ENCODE results near the gene SOX1. TPM values are rescaled to one million over a fixed set of nuclear protein-coding genes. Genes with fewer than 3 reads are reported as not detected.

The SOX1 gene
- total and polyA plus RNA-seq, 10 of the 15 experiments (the other 5 are each of a cell fraction or from before 2014, with no cell fraction given) = not detected

DNA sequence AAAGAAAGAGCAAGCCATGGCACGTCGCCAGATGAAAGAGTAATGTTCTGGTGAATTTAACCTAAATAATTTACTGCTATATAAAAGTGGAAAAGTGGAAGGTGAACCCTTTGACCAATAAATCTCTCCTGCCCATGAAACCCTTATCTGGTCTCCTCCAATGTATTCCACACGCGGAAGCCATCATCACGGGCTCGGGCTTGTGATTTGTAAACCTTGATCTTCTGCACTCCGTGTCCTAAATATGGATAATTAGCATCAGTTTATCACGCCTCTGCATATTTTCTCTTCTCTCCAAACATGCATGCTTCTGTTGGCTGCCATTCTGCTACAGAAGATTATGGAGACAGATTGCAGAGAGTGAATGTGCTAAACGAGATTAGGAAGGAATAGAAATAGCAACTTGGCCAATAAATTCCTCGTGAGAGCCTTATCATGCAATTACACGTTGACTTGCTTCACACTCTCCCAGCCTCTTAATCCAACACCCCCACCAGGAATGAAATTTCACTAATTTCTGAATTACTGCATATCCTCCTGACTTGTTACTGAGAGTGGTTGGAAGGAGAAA is 34.5 kb downstream of the SOX1 start (continued):
- TF ChIP-seq BHLHE40 (IDR thresholded peaks at IDR 0.05; ENCODE audit: borderline replicate concordance in 1 of 2, low read depth in 2 of 2, low read length in 1 of 2) (no peak), MTA3 (IDR thresholded peaks at IDR 0.05; ENCODE audit: borderline replicate concordance, low read length) (no peak)

DNA sequence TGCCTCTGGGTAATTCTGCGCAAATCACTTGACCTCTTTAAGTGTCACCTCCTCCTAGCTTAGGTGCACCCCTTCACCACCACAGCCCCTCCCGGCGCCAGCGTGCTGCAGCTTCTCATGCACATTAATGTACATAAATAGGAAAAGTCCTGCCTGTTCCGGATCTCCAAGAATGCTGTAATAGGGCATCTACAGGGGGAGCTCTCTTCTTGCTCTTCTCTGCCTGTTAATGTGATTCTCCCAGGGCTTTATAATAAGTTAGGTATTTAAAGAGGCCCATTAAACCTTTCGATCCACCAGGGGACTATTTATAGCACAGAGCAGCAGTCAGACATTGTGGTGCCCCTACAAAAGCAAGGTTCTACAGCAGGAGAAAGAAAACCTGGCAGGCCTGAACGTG is 35.3 kb downstream of the SOX1 start:
- ATAC-seq = no peak

DNA sequence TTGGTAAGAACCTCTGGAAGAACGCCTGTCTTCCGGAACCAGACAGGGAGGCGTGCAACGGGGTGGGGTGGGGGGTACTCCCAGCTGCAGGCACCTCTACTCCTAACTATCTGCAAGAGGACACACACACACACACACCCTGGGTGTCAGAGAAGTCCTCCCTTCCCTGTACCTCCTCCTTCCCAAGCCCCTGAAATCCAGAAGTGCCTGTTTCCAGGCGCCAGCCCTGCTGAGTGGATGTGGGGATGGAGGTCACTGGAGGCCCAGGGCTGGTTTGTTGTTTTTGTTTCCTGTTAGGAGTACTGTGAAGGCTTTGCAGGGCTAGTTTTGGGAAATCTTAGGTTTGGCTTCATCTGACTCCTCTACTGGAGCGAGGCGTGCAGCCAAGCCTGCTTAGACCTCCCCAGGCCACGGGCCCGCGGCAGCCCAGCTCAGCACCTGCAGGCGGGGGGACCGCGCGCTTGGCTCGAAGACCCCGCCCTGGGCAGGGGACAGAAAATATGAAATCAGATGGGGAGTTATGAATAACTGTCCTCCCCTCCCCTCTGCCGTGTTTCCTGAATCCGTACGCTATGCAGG is 36.4 kb downstream of the SOX1 start:
- ATAC-seq (no peak), DNase-seq (ENCODE audit: low read depth, low spot score) (no peak), FAIRE-seq (no peak)
- intact Hi-C loops (cut with micrococcal nuclease; ENCODE audit: unreplicated experiment) = no loop called here
- SMC1A ChIA-PET (ENCODE audit: uncharacterized antibody, unreplicated experiment) = no interaction called here
- Histone ChIP-seq H3K36me3 (ENCODE audit: control insufficient read depth in 2 of 2, insufficient read depth in 2 of 2, low read length in 1 of 2) (no peaks in the 10 kb centered on the region), H2AFZ (ENCODE audit: control insufficient read depth, low read depth, low read length) (no peak overlapping the region), H3K4me3 (no peak overlapping the region), H3K27me3 (replicated peaks in 1 of 2; ENCODE audit: control insufficient read depth in 2 of 2, insufficient read depth in 2 of 2, low read length in 1 of 2) (no peaks in the 10 kb centered on the region), H3K9me3 (replicated peaks; ENCODE audit: control insufficient read depth, insufficient read depth, low read length) (no peaks in the 10 kb centered on the region; the same call in 2 of the 3 replicates), H4K20me1 (ENCODE audit: control insufficient read depth, insufficient read depth) (no peaks in the 10 kb centered on the region), H3K27ac (ENCODE audit: control insufficient read depth, insufficient read depth) (no peak overlapping the region), H3K4me1 (ENCODE audit: control insufficient read depth, insufficient read depth, low read length) (no peaks in the 10 kb centered on the region), H3K9ac (ENCODE audit: control insufficient read depth, insufficient read depth, low read length) (no peak overlapping the region), H3K4me2 (ENCODE audit: control insufficient read depth, insufficient read depth) (no peak overlapping the region), H3K79me2 (ENCODE audit: control insufficient read depth, insufficient read depth, low read length) (no peaks in the 10 kb centered on the region)
- BruUV-seq (replicated peaks) = no TSS peak
- in situ Hi-C loops (cut with MboI) = no loop called here
- CTCF ChIA-PET = no interaction called here
- RAD21 ChIA-PET (ENCODE audit: unreplicated experiment) = no interaction called here
- 49% methylated on average over 16 of the region's 19 CpGs for WGBS (ENCODE audit: insufficient coverage, insufficient replicate concordance, low lambda C conversion rate, missing lambda C conversion rate)
- POLR2A ChIA-PET = no interaction called here
- TF ChIP-seq NFYA (IDR thresholded peaks at IDR 0.05; ENCODE audit: borderline replicate concordance, low read depth, low read length) = no peak
- TF ChIP-seq MXI1 (IDR thresholded peaks at IDR 0.05; ENCODE audit: low read depth, low read length) = no peak
- TF ChIP-seq MYC (IDR thresholded peaks at IDR 0.05; ENCODE audit: insufficient read depth, insufficient read length, insufficient replicate concordance, low read length, severe bottlenecking) = no peak
- TF ChIP-seq ZNF217 (IDR thresholded peaks at IDR 0.05) = no peak
- TF ChIP-seq, protein P1, sequence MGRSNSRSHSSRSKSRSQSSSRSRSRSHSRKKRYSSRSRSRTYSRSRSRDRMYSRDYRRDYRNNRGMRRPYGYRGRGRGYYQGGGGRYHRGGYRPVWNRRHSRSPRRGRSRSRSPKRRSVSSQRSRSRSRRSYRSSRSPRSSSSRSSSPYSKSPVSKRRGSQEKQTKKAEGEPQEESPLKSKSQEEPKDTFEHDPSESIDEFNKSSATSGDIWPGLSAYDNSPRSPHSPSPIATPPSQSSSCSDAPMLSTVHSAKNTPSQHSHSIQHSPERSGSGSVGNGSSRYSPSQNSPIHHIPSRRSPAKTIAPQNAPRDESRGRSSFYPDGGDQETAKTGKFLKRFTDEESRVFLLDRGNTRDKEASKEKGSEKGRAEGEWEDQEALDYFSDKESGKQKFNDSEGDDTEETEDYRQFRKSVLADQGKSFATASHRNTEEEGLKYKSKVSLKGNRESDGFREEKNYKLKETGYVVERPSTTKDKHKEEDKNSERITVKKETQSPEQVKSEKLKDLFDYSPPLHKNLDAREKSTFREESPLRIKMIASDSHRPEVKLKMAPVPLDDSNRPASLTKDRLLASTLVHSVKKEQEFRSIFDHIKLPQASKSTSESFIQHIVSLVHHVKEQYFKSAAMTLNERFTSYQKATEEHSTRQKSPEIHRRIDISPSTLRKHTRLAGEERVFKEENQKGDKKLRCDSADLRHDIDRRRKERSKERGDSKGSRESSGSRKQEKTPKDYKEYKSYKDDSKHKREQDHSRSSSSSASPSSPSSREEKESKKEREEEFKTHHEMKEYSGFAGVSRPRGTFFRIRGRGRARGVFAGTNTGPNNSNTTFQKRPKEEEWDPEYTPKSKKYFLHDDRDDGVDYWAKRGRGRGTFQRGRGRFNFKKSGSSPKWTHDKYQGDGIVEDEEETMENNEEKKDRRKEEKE (IDR thresholded peaks at IDR 0.05) = no peak
- TF ChIP-seq, protein P2, sequence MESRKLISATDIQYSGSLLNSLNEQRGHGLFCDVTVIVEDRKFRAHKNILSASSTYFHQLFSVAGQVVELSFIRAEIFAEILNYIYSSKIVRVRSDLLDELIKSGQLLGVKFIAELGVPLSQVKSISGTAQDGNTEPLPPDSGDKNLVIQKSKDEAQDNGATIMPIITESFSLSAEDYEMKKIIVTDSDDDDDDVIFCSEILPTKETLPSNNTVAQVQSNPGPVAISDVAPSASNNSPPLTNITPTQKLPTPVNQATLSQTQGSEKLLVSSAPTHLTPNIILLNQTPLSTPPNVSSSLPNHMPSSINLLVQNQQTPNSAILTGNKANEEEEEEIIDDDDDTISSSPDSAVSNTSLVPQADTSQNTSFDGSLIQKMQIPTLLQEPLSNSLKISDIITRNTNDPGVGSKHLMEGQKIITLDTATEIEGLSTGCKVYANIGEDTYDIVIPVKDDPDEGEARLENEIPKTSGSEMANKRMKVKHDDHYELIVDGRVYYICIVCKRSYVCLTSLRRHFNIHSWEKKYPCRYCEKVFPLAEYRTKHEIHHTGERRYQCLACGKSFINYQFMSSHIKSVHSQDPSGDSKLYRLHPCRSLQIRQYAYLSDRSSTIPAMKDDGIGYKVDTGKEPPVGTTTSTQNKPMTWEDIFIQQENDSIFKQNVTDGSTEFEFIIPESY (IDR thresholded peaks at IDR 0.05) = no peak
- TF ChIP-seq TCF12 (IDR thresholded peaks at IDR 0.05; ENCODE audit: low read depth, low read length) = no peak

More for the DNA sequence above, 35.3 kb downstream of the SOX1 start:
- no peak overlapping the region for H3K27ac ChIP-seq (ENCODE audit: control insufficient read depth, insufficient read depth)
- CTCF ChIA-PET = interaction anchor here (0.7 kb wide), 1 partner anchor 1035 kb away, joined by 3 read pairs; no protein-coding TSS in a partner anchor
- POLR2A ChIA-PET = no interaction called here
- H3K4me1 ChIP-seq (ENCODE audit: control insufficient read depth, insufficient read depth, low read length) = no peaks in the 10 kb centered on the region
- no peak overlapping the region for H3K9ac ChIP-seq (ENCODE audit: control insufficient read depth, insufficient read depth, low read length)
- H3K36me3 ChIP-seq (ENCODE audit: control insufficient read depth in 2 of 2, insufficient read depth in 2 of 2, low read length in 1 of 2) = no peaks in the 10 kb centered on the region
- no peaks in the 10 kb centered on the region; the same call in 2 of the 3 replicates for H3K9me3 ChIP-seq (replicated peaks; ENCODE audit: control insufficient read depth, insufficient read depth, low read length)
- H2AFZ ChIP-seq (ENCODE audit: control insufficient read depth, low read depth, low read length) = no peak overlapping the region
- no peaks in the 10 kb centered on the region for H3K27me3 ChIP-seq (replicated peaks in 1 of 2; ENCODE audit: control insufficient read depth in 2 of 2, insufficient read depth in 2 of 2, low read length in 1 of 2)
- SMC1A ChIA-PET (ENCODE audit: uncharacterized antibody, unreplicated experiment) = no interaction called here
- 28% methylated on average over 7 of the region's 7 CpGs for whole genome bisulfite sequencing (ENCODE audit: insufficient coverage, insufficient replicate concordance, low lambda C conversion rate, missing lambda C conversion rate)
- no peak overlapping the region for H3K4me2 ChIP-seq (ENCODE audit: control insufficient read depth, insufficient read depth)
- no peak for FAIRE-seq
- intact Hi-C loops (cut with micrococcal nuclease; ENCODE audit: unreplicated experiment) = no loop called here
- no TSS peak for BruUV-seq (replicated peaks)
- in situ Hi-C loops (cut with MboI) = no loop called here
- RAD21 ChIA-PET (ENCODE audit: unreplicated experiment) = no interaction called here
- H3K4me3 ChIP-seq = no peak overlapping the region
- H4K20me1 ChIP-seq (ENCODE audit: control insufficient read depth, insufficient read depth) = no peaks in the 10 kb centered on the region
- no peak for TF ChIP-seq BMI1 (IDR thresholded peaks at IDR 0.05; ENCODE audit: borderline replicate concordance)
- TF ChIP-seq IKZF2 (IDR thresholded peaks at IDR 0.05) = no peak
- TF ChIP-seq ASH2L (IDR thresholded peaks at IDR 0.05; ENCODE audit: borderline replicate concordance, low read depth) = no peak
- no peak for DNase-seq (ENCODE audit: low read depth, low spot score)
- H3K79me2 ChIP-seq (ENCODE audit: control insufficient read depth, insufficient read depth, low read length) = no peaks in the 10 kb centered on the region
